Mesendoderm (in vitro differentiated cells): ENCODE data around the gene ANO2.

Experiments
- DNase-seq: peaks from one replicate; pipeline ENCODE4 v3.0.0; 2013
- H2AK5ac ChIP-seq: 2 replicates; pipeline ENCODE4 v1.6.1; 2013; ENCODE audit warnings: low read length, inconsistent platforms
- H2BK120ac ChIP-seq: 2 replicates; pipeline ENCODE4 v1.6.1; 2013; ENCODE audit warnings: low read depth, mild to moderate bottlenecking, low read length, moderate library complexity, mixed read lengths
- H2BK15ac ChIP-seq: replicated peaks from 2 replicates; pipeline ENCODE4 v1.6.1; 2013; ENCODE audit warnings: low read depth, mild to moderate bottlenecking, moderate library complexity
- H2BK5ac ChIP-seq: 2 replicates; pipeline ENCODE4 v1.6.1; 2013; ENCODE audit warnings: low read length, inconsistent platforms
- H3K18ac ChIP-seq: 2 replicates; pipeline ENCODE4 v1.6.1; 2013; ENCODE audit warnings: mild to moderate bottlenecking, low read length, mixed read lengths
- H3K23ac ChIP-seq: one replicate; pipeline ENCODE4 v1.6.1; 2013; ENCODE audit warnings: low read length
- H3K27ac ChIP-seq: 2 replicates; pipeline ENCODE4 v1.5.1; 2013; ENCODE audit warnings: low read depth, mild to moderate bottlenecking, inconsistent platforms, low read length, moderate library complexity
- H3K27me3 ChIP-seq: 2 replicates; pipeline ENCODE4 v1.6.1; 2013; ENCODE audit warnings: low read length, control low read depth, mild to moderate bottlenecking, inconsistent platforms; ENCODE audit not compliant: insufficient read depth, poor library complexity
- H3K36me3 ChIP-seq: 2 replicates; pipeline ENCODE4 v1.6.1; 2013; ENCODE audit warnings: low read length, inconsistent platforms; ENCODE audit not compliant: control insufficient read depth, insufficient read depth
- H3K4ac ChIP-seq: one replicate; pipeline ENCODE4 v1.6.1; 2013; ENCODE audit warnings: low read depth, mild to moderate bottlenecking, low read length, moderate library complexity
- H3K4me1 ChIP-seq: 2 replicates; pipeline ENCODE4 v1.6.1; 2013; ENCODE audit warnings: low read depth, low read length, inconsistent platforms; ENCODE audit not compliant: control insufficient read depth
- H3K4me2 ChIP-seq: 2 replicates; pipeline ENCODE4 v1.6.1; 2013; ENCODE audit warnings: low read length
- H3K4me3 ChIP-seq: 2 replicates; pipeline ENCODE4 v1.5.1; 2013; ENCODE audit warnings: mild to moderate bottlenecking, low read length
- H3K56ac ChIP-seq: one replicate; pipeline ENCODE4 v1.6.1; 2013; ENCODE audit warnings: low read length
- H3K79me1 ChIP-seq: 2 replicates; pipeline ENCODE4 v1.6.1; 2013; ENCODE audit warnings: low read length, inconsistent platforms
- H3K79me2 ChIP-seq: 2 replicates; pipeline ENCODE4 v1.6.1; 2013; ENCODE audit warnings: mild to moderate bottlenecking, low read length; ENCODE audit not compliant: control insufficient read depth, insufficient read depth
- H3K9ac ChIP-seq: 2 replicates; pipeline ENCODE4 v1.6.1; 2013; ENCODE audit warnings: low read length, inconsistent platforms
- H4K5ac ChIP-seq: one replicate; pipeline ENCODE4 v1.6.1; 2013; ENCODE audit warnings: low read length
- H4K8ac ChIP-seq: one replicate; pipeline ENCODE4 v1.6.1; 2013; ENCODE audit warnings: low read depth, mild to moderate bottlenecking, control low read depth, low read length, moderate library complexity
- WGBS: extraction: QIAGEN DNeasy Blood & Tissue Kit; methylation state at CpG from one replicate; pipeline ENCODE4 v1.1.7; 2013; ENCODE audit warnings: low lambda C conversion rate, missing lambda C conversion rate; ENCODE audit not compliant: insufficient coverage; ENCODE audit errors: extremely low coverage; 5-methylcytosine and 5-hydroxymethylcytosine counted together

Gene ANO2

DNA sequence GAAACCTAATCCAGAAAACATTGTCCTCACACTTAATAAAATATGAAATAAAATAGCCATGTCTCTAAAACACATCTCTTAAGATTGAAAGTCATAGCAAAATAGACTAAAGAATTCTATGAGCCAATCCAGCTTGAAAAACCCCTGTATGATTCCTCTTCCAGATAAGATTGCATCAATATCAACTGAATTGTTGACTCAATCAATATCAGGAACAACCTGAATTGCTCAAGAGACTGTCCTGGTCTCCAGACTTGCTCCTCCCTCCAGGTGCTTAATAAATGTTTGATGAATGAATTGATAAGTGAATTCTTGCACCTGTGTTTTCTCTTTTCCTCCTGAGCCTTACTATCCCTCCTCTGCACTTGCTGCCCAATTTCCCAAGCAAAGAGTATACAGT lies 351.1 kb downstream of the ANO2 start:
- Histone ChIP-seq H4K8ac (no peak overlapping the region), H3K27ac (no peak overlapping the region), H3K23ac (no peak overlapping the region), H2AK5ac (no peak overlapping the region), H3K9ac (no peak overlapping the region), H3K4ac (no peak overlapping the region), H3K27me3 (no peaks in the 10 kb centered on the region), H3K4me3 (no peak overlapping the region), H3K4me1 (no peaks in the 10 kb centered on the region), H2BK15ac (no peak overlapping the region), H3K4me2 (no peak overlapping the region), H2BK5ac (no peak overlapping the region), H3K56ac (no peak overlapping the region), H3K79me2 (no peaks in the 10 kb centered on the region), H3K79me1 (no peaks in the 10 kb centered on the region), H3K36me3 (no peaks in the 10 kb centered on the region), H4K5ac (no peak overlapping the region), H3K18ac (no peak overlapping the region), H2BK120ac (no peak overlapping the region)
- DNase-seq = no peak

DNA sequence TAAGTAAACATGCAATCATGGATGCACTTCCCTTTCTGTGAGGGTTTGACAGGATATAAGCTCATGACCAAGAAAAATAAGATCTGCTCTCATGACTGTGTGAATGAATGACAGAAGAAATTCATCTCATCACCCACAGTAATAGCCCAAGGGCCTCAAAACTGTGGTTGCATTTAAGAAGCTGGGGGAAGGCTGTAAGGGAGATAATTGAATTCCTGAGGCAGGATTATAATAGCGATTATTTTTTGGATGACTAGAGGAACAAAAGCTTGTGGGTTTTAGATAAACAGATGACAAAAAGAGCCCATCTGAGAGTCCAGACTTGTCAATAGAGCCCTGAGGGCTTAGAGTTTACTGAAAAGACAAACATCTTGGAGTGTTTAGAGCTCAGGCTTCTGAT lies 352.0 kb downstream of the ANO2 start:
- H3K79me1 ChIP-seq = no peaks in the 10 kb centered on the region
- H2BK120ac ChIP-seq = no peak overlapping the region
- no peak overlapping the region for H3K18ac ChIP-seq
- H3K56ac ChIP-seq = no peak overlapping the region
- no peak overlapping the region for H2BK5ac ChIP-seq
- H3K36me3 ChIP-seq = no peaks in the 10 kb centered on the region
- H3K9ac ChIP-seq = no peak overlapping the region
- H3K4ac ChIP-seq = no peak overlapping the region
- no peak overlapping the region for H2BK15ac ChIP-seq
- no peaks in the 10 kb centered on the region for H3K27me3 ChIP-seq
- no peak overlapping the region for H3K27ac ChIP-seq
- no peak overlapping the region for H4K8ac ChIP-seq
- no peak overlapping the region for H3K4me2 ChIP-seq
- H3K79me2 ChIP-seq = no peaks in the 10 kb centered on the region
- no peak overlapping the region for H4K5ac ChIP-seq
- no CpG with 5 or more reads among the region's 1 CpG for WGBS
- DNase-seq = no peak
- no peaks in the 10 kb centered on the region for H3K4me1 ChIP-seq
- no peak overlapping the region for H3K23ac ChIP-seq
- H3K4me3 ChIP-seq = no peak overlapping the region
- no peak overlapping the region for H2AK5ac ChIP-seq

DNA sequence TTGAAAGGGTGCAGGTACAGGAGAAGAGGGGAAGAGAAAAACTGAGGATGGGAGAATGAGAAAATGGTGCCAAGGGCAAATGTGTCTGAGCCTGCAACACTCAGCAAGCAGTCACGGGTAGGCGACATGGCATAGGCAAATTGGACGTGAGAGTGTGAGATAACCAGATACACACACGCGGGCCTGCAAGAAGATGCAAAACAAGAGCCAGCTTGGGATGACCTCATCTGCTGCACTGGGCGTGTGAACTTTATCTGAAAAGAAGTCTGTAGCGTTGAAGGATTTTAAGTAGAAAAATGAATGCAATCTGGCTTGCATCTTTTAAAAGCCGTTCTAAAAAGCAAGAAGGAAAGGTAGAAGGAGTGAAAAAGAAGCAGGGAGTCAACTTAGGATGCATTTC lies 352.7 kb downstream of the ANO2 start:
- no CpG with 5 or more reads among the region's 8 CpGs for WGBS
- H2BK5ac ChIP-seq = no peak overlapping the region
- H2BK15ac ChIP-seq = no peak overlapping the region
- no peak overlapping the region for H4K5ac ChIP-seq
- no peak for DNase-seq
- H2BK120ac ChIP-seq = no peak overlapping the region
- no peak overlapping the region for H3K4me2 ChIP-seq
- no peaks in the 10 kb centered on the region for H3K27me3 ChIP-seq
- no peak overlapping the region for H3K23ac ChIP-seq
- no peak overlapping the region for H3K9ac ChIP-seq
- no peak overlapping the region for H4K8ac ChIP-seq
- peaks cover 6% of the 10 kb centered on the region for H3K4me1 ChIP-seq
- H3K18ac ChIP-seq = no peak overlapping the region
- H3K27ac ChIP-seq = no peak overlapping the region
- no peaks in the 10 kb centered on the region for H3K36me3 ChIP-seq
- no peak overlapping the region for H2AK5ac ChIP-seq
- no peak overlapping the region for H3K4ac ChIP-seq
- H3K56ac ChIP-seq = no peak overlapping the region
- no peaks in the 10 kb centered on the region for H3K79me2 ChIP-seq
- H3K79me1 ChIP-seq = no peaks in the 10 kb centered on the region
- no peak overlapping the region for H3K4me3 ChIP-seq

GRCh38 chr12:5590316-5590715 lies 354.7 kb downstream of the ANO2 start:
- Histone ChIP-seq H4K5ac (no peak overlapping the region), H3K4me2 (no peak overlapping the region), H3K27ac (no peak overlapping the region), H4K8ac (no peak overlapping the region), H3K4me1 (peaks cover 17% of the 10 kb centered on the region), H3K79me1 (no peaks in the 10 kb centered on the region), H2AK5ac (no peak overlapping the region), H2BK5ac (no peak overlapping the region), H2BK120ac (no peak overlapping the region), H3K23ac (no peak overlapping the region), H3K9ac (no peak overlapping the region), H3K36me3 (no peaks in the 10 kb centered on the region), H3K27me3 (no peaks in the 10 kb centered on the region), H3K4ac (no peak overlapping the region), H3K56ac (no peak overlapping the region), H3K18ac (no peak overlapping the region), H2BK15ac (no peak overlapping the region), H3K79me2 (no peaks in the 10 kb centered on the region), H3K4me3 (no peak overlapping the region)
- no CpG with 5 or more reads among the region's 8 CpGs for WGBS
- no peak for DNase-seq

DNA sequence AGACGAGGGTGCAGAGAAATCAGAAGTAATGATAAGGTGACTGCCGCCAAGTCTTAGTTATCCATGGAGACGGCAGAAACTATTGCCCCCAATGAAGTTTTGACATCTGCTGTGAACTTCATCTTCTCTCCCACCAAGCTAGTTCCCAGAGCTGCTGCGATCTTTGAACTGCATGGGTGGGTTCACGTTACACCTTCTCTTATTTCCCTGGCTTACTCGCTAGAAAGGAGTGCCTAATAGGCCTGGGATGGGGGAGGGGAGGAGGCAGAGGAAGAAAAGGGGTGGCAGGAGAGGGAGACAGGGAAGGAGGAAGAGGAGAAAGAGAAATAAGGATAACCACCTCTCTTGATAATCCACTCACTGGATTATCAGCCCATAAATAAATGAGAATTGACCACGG lies 356.0 kb downstream of the ANO2 start:
- H3K56ac ChIP-seq = no peak overlapping the region
- H3K4ac ChIP-seq = no peak overlapping the region
- no peaks in the 10 kb centered on the region for H3K79me1 ChIP-seq
- DNase-seq = no peak
- WGBS = no CpG with 5 or more reads among the region's 7 CpGs
- peaks cover 17% of the 10 kb centered on the region for H3K4me1 ChIP-seq
- H4K5ac ChIP-seq = no peak overlapping the region
- no peak overlapping the region for H3K4me3 ChIP-seq
- H2BK5ac ChIP-seq = no peak overlapping the region
- no peak overlapping the region for H3K18ac ChIP-seq
- no peaks in the 10 kb centered on the region for H3K36me3 ChIP-seq
- no peaks in the 10 kb centered on the region for H3K79me2 ChIP-seq
- no peak overlapping the region for H2BK120ac ChIP-seq
- H2AK5ac ChIP-seq = no peak overlapping the region
- H3K23ac ChIP-seq = no peak overlapping the region
- no peak overlapping the region for H4K8ac ChIP-seq
- H2BK15ac ChIP-seq = no peak overlapping the region
- H3K4me2 ChIP-seq = no peak overlapping the region
- H3K9ac ChIP-seq = no peak overlapping the region
- no peaks in the 10 kb centered on the region for H3K27me3 ChIP-seq
- H3K27ac ChIP-seq = no peak overlapping the region

GRCh38 chr12:5588591-5588990 lies 356.5 kb downstream of the ANO2 start:
- H2BK5ac ChIP-seq = no peak overlapping the region
- no peak overlapping the region for H3K9ac ChIP-seq
- H2BK15ac ChIP-seq = no peak overlapping the region
- peaks cover 17% of the 10 kb centered on the region for H3K4me1 ChIP-seq
- H3K79me2 ChIP-seq = no peaks in the 10 kb centered on the region
- no peak overlapping the region for H3K23ac ChIP-seq
- H2AK5ac ChIP-seq = no peak overlapping the region
- no peak overlapping the region for H3K56ac ChIP-seq
- no peak overlapping the region for H3K18ac ChIP-seq
- H3K4me2 ChIP-seq = no peak overlapping the region
- H3K27ac ChIP-seq = no peak overlapping the region
- DNase-seq = no peak
- H3K36me3 ChIP-seq = no peaks in the 10 kb centered on the region
- H3K4ac ChIP-seq = no peak overlapping the region
- no CpG with 5 or more reads among the region's 6 CpGs for WGBS
- H4K8ac ChIP-seq = no peak overlapping the region
- H4K5ac ChIP-seq = no peak overlapping the region
- H3K27me3 ChIP-seq = no peaks in the 10 kb centered on the region
- H3K4me3 ChIP-seq = no peak overlapping the region
- H2BK120ac ChIP-seq = no peak overlapping the region
- H3K79me1 ChIP-seq = no peaks in the 10 kb centered on the region
